H1 (cell line): ENCODE data around the gene BAD. TPM values are rescaled to one million over a fixed set of nuclear protein-coding genes. Genes with fewer than 3 reads are reported as not detected.

Experiments
- ATF3 ChIP-seq: IDR thresholded peaks from 2 replicates; pipeline ENCODE4 v1.6.1; 2011; ENCODE audit warnings: low read depth, mild to moderate bottlenecking, low read length; ENCODE audit not compliant: insufficient read depth
- CHD7 ChIP-seq: fragments of 300-600 bp; sonication (generic); IDR thresholded peaks from 2 replicates; pipeline ENCODE4 v1.7.1; 2012; ENCODE audit warnings: low read length, moderate library complexity, mild to moderate bottlenecking, inconsistent platforms; ENCODE audit not compliant: insufficient replicate concordance
- NRF1 ChIP-seq: IDR thresholded peaks from 2 replicates; pipeline ENCODE4 v1.6.1; 2011; ENCODE audit warnings: mild to moderate bottlenecking, low read depth, low read length, improper control_type of control experiment
- SAP30 ChIP-seq: fragments of 300-600 bp; sonication (generic); IDR thresholded peaks from 2 replicates; pipeline ENCODE4 v1.7.1; 2012; ENCODE audit warnings: low read length, moderate library complexity, mild to moderate bottlenecking, inconsistent platforms; ENCODE audit not compliant: insufficient read depth, insufficient replicate concordance
- SIN3A ChIP-seq, 2 experiments: IDR thresholded peaks in 1 of 2; conservative IDR thresholded peaks in 1 of 2; 2 replicates each; pipeline ENCODE4 v1.6.1; 2011 to 2012; ENCODE audit warnings: low read length in 2 of 2, improper control_type of control experiment in 1 of 2, low read depth in 1 of 2, mild to moderate bottlenecking in 1 of 2
- SIRT6 ChIP-seq: IDR thresholded peaks from one replicate; pipeline ENCODE4 v1.7.1; 2012; ENCODE audit warnings: low read length, inconsistent platforms
- SUZ12 ChIP-seq: fragments of 200-600 bp; sonication (generic); IDR thresholded peaks from 2 replicates; pipeline ENCODE4 v1.6.1; 2012; ENCODE audit warnings: mild to moderate bottlenecking, inconsistent platforms, low read length, moderate library complexity, mixed read lengths
- polyA plus RNA-seq, 7 experiments: library from polyadenylated mRNA; depleted of rRNA in 3 of 7; stranded (reverse) in 5 of 7; unstranded in 2 of 7; fragments of >200 nt in 5 of 7; fragments of 200-250 nt in 2 of 7; gene quantifications; 1 replicate in 5 of 7; 2 replicates in 1 of 7; 4 replicates in 1 of 7; pipeline versions ENCODE4 v1.2.1 to v1.2.3, GENCODE V29; 2011 to 2013; ENCODE audit warnings: missing spikeins in 2 of 7, mixed read lengths in 2 of 7
- total RNA-seq: library from RNA; stranded (reverse); fragmentation: NEBNext Ultra II Directional; extraction: Animal tissue kit (Norgen Biotek cat#: 25700); gene quantifications from 2 replicates; pipeline ENCODE4 v1.2.1, GENCODE V29; 2021
- TF ChIP-seq, protein P1 (sequence below): IDR thresholded peaks from 2 replicates; pipeline ENCODE4 v1.6.1; 2012; ENCODE audit warnings: inconsistent platforms

Gene BAD
- total and polyA plus RNA-seq, 2 of the 8 experiments (the other 6 are each of a cell fraction or from before 2014, with no cell fraction given), result 23.1 to 33.7 TPM

GRCh38 chr11:64240435-64241240 lies 43.8 kb downstream of the BAD start, which contains the start of gene FKBP2 (continued):
- no peak for TF ChIP-seq CHD7
- TF ChIP-seq, protein P1, sequence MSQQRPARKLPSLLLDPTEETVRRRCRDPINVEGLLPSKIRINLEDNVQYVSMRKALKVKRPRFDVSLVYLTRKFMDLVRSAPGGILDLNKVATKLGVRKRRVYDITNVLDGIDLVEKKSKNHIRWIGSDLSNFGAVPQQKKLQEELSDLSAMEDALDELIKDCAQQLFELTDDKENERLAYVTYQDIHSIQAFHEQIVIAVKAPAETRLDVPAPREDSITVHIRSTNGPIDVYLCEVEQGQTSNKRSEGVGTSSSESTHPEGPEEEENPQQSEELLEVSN, result peak; percentile 28; the same call in 1 of the 2 replicates
- peak; percentile 50 for TF ChIP-seq SAP30
- TF ChIP-seq NRF1, result peak; percentile 71
- no peak for TF ChIP-seq SIRT6
- TF ChIP-seq SIN3A (conservative IDR thresholded peaks at IDR 0.05 in 1 of 2, IDR thresholded peaks at IDR 0.05 in 1 of 2; ENCODE audit: low read depth in 1 of 2, low read length in 2 of 2), result peak in 1 of 2 experiments; percentile 29; a peak in 1 of 4 replicates
- TF ChIP-seq ATF3, result no peak
- no peak for TF ChIP-seq SUZ12
